Stimulated activated CD4-positive, alpha-beta T cell treated with anti-CD3 and anti-CD28 coated beads, Interleukin-2, amount 100 ng/mL, for 48 hours (primary cell): ENCODE measurements around the gene PELO.
"Not testable (repeated sequence)": the region's sequence is repeated elsewhere in the genome, so short reads cannot be mapped to it uniquely, and the experiment has no call there.

Experiments
- DNase-seq, 2 donors: peaks; one replicate each; pipeline ENCODE4 v3.0.0-alpha.2; 2020

PELO gene

GRCh38 chr5:52802272-52802973 is 14.7 kb downstream of the PELO start:
- DNase-seq = no peak

DNA sequence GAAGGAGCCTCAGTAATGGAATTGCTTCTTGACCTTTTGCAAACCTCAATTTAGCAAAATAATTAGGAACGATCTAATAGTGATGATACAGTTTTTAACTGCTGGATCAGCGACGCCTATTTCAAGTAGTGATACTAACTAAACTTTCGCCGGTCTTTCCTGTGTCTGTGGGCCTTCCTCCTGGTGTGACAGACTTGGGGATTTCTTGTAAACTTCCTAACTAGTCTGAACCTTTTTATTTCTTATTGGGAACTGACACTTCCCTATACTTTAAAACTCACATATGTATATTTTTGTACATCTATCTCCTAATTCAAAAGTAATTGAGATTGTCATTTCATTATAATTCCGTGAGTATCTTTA is 15.2 kb downstream of the PELO start:
- DNase-seq = no peak

- no peak for DNase-seq
Measured at GRCh38 chr5:52804387-52804791, 16.7 kb downstream of the PELO start.

- DNase-seq = no peak
Measured at GRCh38 chr5:52804981-52805380, 17.3 kb downstream of the PELO start.

- no peak for DNase-seq
Measured at GRCh38 chr5:52805615-52806014, 17.9 kb downstream of the PELO start.

- DNase-seq = no peak
Measured at GRCh38 chr5:52807037-52807436, 19.3 kb downstream of the PELO start.

- DNase-seq = no peak
Measured at GRCh38 chr5:52807723-52808122, 20.0 kb downstream of the PELO start.

DNA sequence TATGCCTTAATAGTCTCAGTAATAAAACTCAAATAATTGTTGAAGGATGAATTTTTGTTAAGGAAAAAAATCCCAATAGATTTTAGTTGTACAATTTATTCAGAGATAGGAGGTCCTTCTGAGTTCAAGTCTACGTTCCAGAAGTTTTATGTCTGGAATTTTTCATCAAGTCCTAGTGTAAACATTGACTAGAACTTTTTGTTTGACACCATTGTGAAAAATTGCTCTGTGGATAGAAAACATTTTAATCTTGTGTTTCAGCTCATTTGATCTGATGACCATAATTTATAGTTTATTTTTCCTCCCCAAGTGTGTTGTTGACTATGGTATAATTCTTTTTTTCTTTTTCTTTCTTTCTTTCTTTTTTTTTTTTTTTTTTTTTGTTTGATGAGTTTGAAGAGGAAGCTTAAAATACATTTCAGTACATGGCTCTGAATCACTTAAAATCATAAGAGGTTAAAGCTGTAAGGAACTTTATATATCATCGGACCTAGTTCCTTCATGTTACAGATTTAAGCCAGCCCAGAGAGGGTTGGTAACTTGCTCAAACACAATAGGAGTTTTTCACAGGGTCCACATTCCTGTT is 20.7 kb downstream of the PELO start:
- no peak for DNase-seq

- no peak for DNase-seq
Measured at GRCh38 chr5:52809884-52810283, 22.2 kb downstream of the PELO start.

DNA sequence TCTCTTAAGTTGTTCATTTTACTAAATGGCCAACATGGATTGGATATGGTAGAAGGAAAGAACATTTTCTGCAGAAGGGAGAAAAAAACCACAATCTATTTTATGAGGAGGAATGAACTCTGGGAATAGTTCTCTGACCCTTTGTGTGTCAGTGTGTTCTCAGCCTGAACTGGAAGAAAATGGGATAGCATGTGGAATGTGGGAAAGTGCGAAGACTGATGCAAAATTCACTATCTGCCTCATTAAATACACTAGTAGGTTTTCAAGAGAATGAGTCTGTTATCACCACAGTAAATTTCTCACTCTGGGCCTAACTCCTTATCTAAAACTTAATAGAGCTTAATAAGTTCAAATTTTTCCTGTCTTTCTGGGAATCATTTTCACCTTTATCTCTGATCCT is 22.7 kb downstream of the PELO start:
- DNase-seq = no peak

DNA sequence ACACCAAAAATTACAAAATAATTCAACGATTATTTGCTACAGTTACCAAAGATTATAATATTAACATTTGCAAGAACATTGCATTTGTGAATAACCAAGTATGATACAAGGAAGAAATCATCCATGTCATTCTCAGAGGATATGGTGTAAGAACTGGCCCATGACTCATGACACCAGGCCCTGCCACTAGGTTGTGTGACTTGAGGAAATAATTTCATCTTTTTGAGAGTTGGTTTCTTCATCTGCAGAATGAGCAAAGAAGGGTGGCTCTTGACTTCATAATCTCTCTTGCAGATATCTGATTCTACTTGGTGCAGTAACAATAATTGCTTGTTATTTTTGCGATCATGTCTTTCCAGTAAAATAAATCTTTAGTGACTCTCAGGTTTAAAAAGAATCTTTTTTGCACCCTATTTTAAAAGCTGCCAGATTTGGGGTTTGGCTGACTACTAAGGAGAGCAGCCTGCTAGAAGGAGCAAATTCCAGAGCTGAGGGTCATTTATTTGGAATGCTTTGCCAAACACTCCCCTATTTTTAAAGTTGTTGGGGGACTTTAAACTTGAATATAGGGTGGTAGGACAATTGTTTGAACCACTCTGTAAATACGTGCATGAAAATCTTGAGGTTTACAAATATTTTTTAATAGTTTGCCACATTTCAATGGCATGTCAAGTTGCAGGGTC is 23.5 kb downstream of the PELO start:
- DNase-seq = no peak

DNA sequence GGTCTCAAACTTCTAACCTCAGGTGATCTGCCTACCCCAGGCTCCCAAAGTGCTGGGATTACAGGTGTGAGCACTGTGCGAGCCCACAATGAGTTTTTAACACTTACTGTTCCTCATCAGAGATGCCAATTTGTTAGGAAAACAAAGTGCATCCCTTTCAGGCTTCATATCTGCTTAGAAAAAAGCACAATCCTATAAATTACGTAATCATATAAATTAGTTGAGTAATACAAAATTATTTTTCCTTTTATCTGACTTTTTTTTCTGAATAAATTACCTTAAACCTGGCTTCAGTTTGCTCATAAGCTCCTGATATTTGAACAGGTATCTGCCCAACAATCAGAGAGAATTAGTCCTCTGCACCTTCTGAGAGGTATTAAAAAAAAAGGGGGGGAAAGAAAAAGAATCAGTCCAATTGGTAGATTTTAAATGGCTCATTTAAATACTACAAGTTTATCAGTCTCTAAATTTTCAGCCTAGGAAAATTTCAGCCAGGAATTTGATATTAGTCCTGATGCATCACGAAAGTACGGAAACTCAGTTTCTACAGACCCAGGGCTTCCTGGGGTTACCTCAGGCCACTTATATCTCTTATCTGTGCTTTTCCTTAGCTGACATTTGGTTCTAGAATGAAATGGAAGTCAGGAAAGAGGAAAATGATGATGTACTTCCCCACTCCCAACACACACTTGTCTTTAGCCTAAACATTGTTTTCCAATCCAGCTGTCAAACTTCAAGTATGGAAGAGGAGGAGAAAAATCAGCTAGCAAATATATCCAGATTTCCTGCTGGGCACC is 26.8 kb downstream of the PELO start:
- DNase-seq = no peak

DNA sequence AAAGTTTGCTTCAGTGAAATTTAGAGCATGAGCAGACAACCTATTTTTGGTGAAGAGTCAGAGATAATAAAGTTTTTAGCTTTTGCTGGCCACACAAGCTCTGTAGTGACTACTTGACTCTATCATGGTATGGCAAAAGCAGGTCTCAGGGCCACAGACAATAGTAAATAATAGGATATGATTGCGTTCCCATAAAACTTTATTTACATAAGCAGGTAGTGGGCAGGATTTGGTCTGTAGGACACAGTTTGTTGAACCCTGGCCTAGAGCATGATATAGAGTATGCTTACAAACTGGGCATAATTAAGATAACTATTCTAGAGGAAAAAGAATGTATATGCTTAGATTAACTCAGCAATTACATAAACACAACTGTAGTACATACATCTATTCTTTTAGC is 30.1 kb downstream of the PELO start:
- DNase-seq = no peak

- DNase-seq = no peak
Measured at GRCh38 chr5:52818360-52818759, 30.6 kb downstream of the PELO start.

DNA sequence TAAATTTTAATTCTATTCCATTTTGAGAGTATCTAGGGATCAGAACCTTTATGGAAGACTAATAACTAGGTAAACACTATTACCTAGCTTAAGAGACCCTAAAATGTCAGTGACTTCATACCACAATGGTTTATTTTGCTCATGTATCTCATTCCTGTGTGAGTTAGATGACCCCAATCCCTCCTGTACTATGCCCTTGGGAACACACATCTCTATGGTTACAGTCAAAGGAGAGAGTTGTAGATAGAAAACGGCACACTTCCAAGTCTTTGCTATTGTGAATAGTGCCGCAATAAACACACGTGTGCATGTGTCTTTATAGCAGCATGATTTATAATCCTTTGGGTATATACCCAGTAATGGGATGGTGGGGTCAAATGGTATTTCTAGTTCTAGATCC is 31.1 kb downstream of the PELO start:
- not testable (repeated sequence) for DNase-seq

- no peak for DNase-seq
Measured at GRCh38 chr5:52821901-52822300, 34.2 kb downstream of the PELO start.

- no peak for DNase-seq
Measured at GRCh38 chr5:52822437-52822836, 34.7 kb downstream of the PELO start.

GRCh38 chr5:52824827-52825226 is 37.1 kb downstream of the PELO start:
- no peak for DNase-seq

DNA sequence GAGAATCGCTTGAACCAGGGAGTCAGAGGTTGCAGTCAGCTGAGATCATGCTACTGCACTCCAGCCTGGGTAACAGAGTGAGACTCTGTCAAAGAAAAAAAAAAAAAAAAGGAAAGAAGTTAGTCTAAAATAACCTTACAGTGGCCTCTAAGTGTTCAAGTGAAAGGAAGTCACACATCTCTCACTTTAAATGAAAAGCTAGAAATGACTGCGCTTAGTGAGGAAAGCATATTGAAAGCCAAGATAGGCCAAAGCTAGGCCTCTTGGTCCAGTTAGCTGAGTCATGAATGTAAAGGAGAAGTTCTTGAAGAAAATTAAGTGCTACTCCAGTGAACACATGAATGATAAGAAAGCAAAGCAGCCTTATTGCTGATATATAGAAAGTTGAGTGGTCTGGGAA is 38.1 kb downstream of the PELO start:
- no peak for DNase-seq

DNA sequence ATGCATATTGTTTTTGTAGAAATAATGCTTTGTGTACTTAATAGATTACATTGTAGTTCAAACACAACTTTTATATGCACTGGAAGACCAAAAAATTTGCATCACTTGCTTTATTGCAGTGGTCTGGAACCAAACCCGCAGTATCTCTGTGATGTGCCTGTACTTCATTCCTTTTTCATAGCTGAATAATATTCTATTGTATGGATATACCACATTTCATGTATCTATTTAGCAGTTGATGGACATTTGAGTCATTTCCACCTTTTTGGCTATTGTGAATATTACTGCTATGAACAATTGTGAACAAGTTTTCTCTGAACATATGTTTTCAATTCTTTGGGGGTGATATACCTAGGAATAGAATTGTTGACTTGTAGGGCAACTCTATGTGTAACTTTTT is 40.1 kb downstream of the PELO start:
- DNase-seq = no peak

- DNase-seq = no peak
Measured at GRCh38 chr5:52829664-52830063, 41.9 kb downstream of the PELO start.

- DNase-seq = no peak
Measured at GRCh38 chr5:52830650-52831049, 42.9 kb downstream of the PELO start.

- no peak for DNase-seq
Measured at GRCh38 chr5:52831786-52832511, 44.2 kb downstream of the PELO start.
